A549 (cell line): ENCODE data around the gene FBP1. TPM values are rescaled to one million over a fixed set of nuclear protein-coding genes. Genes with fewer than 3 reads are reported as not detected.

ENCODE experiments used
- ATAC-seq, 2 experiments: fragments of 200-7000 bp in 1 of 2; fragments of >200 bp in 1 of 2; cut with Nextera tagmentation in 1 of 2; cut with Tn5 transposase in 1 of 2; 3 replicates each; pipeline versions ENCODE4 v1.8.0 to v1.9.1; 2018 to 2020; ENCODE audit warnings: mild to moderate bottlenecking in 1 of 2, moderate library complexity in 1 of 2
- CTCF ChIA-PET: fragments of 300-600 bp; sonication (Branson Sonifier 250); formaldehyde crosslinking; extraction: SDS; loops from one replicate; lab custom pipeline; 2021; ENCODE audit warnings: antibody characterized with exemption, inconsistent platforms; lab: Yijun Ruan, JAX
- POLR2A ChIA-PET: fragments of 350-600 bp; formaldehyde crosslinking; extraction: SDS; loops from one replicate; lab custom pipeline; 2021; ENCODE audit warnings: antibody characterized with exemption, inconsistent platforms; lab: Yijun Ruan, JAX
- DNase-seq, 2 experiments: peaks; one replicate each; pipeline versions ENCODE4 v3.0.0 to v3.0.0-alpha.2; 2011 to 2016; ENCODE audit warnings: low read depth in 1 of 2, low spot score in 1 of 2
- FAIRE-seq: peaks from 2 replicates; lab custom pipeline; 2011; peaks lifted over from hg19 to GRCh38; lab: Jason Lieb, UNC
- H3K27ac ChIP-seq, 2 experiments: fragments of >200 bp; sonication (Bioruptor Twin); formaldehyde crosslinking; 3 replicates each; pipeline ENCODE4 v1.5.1; 2016 to 2017
- H3K4me1 ChIP-seq: fragments of >200 bp; sonication (Bioruptor Twin); formaldehyde crosslinking; 3 replicates; pipeline ENCODE4 v1.6.1; 2016
- H3K4me2 ChIP-seq: fragments of >200 bp; sonication (Bioruptor Twin); formaldehyde crosslinking; 3 replicates; pipeline ENCODE4 v1.6.1; 2016
- H3K4me3 ChIP-seq: fragments of >200 bp; sonication (Bioruptor Twin); formaldehyde crosslinking; 3 replicates; pipeline ENCODE4 v1.5.1; 2016
- H3K9me3 ChIP-seq: fragments of >200 bp; sonication (Bioruptor Twin); formaldehyde crosslinking; 3 replicates; pipeline ENCODE4 v1.6.1; 2016
- CBX2 ChIP-seq: fragments of 200-600 bp; sonication (generic); IDR thresholded peaks from 2 replicates; pipeline ENCODE4 v1.6.1; 2016; ENCODE audit warnings: low read depth, mild to moderate bottlenecking, borderline replicate concordance
- CEBPB ChIP-seq, 2 experiments: fragments of >200 bp in 1 of 2; sonication (Bioruptor Twin) in 1 of 2; formaldehyde crosslinking in 1 of 2; IDR thresholded peaks; 2 replicates each; pipeline ENCODE4 v1.6.1; 2012 to 2016
- CHD2 ChIP-seq: fragments of 150-350 bp; IDR thresholded peaks from 2 replicates; pipeline ENCODE4 v1.6.1; 2014; ENCODE audit warnings: low read length; ENCODE audit not compliant: partially characterized antibody
- EHMT2 ChIP-seq: fragments of 200-600 bp; sonication (generic); IDR thresholded peaks from 2 replicates; pipeline ENCODE4 v1.6.1; 2016; ENCODE audit warnings: antibody characterized with exemption, low read depth, mild to moderate bottlenecking, moderate library complexity
- EP300 ChIP-seq, 2 experiments: fragments of >200 bp; sonication (Bioruptor Twin); formaldehyde crosslinking; IDR thresholded peaks; 2 replicates in 1 of 2; 3 replicates in 1 of 2; pipeline ENCODE4 v1.6.1; 2016 to 2017
- ESRRA ChIP-seq: fragments of 150-350 bp; IDR thresholded peaks from 2 replicates; pipeline ENCODE4 v1.6.1; 2014; ENCODE audit warnings: mild to moderate bottlenecking, low read length, borderline replicate concordance
- FOSB ChIP-seq: fragments of 250-450 bp; sonication (Bioruptor Pico); IDR thresholded peaks from 2 replicates; pipeline ENCODE4 v1.5.0; 2020; ENCODE audit warnings: mild to moderate bottlenecking, moderate library complexity
- FOSL2 ChIP-seq, 2 experiments: fragments of 450-650 bp in 1 of 2; fragments of >200 bp in 1 of 2; sonication (Bioruptor Twin) in 1 of 2; formaldehyde crosslinking; IDR thresholded peaks; 2 replicates each; pipeline versions ENCODE4 v1.5.0 to v1.6.1; 2016 to 2020; ENCODE audit warnings: mild to moderate bottlenecking in 1 of 2, moderate library complexity in 1 of 2
- FOXS1 ChIP-seq: fragments of 250-450 bp; sonication (Bioruptor Pico); IDR thresholded peaks from 2 replicates; pipeline ENCODE4 v1.5.0; 2020; ENCODE audit warnings: mild to moderate bottlenecking, moderate library complexity
- GATA3 ChIP-seq: IDR thresholded peaks from 2 replicates; pipeline ENCODE4 v1.6.1; 2012; ENCODE audit warnings: borderline replicate concordance
- HDAC2 ChIP-seq: fragments of 200-600 bp; sonication (generic); IDR thresholded peaks from 2 replicates; pipeline ENCODE4 v1.6.1; 2016
- HEYL ChIP-seq: fragments of 250-450 bp; sonication (Bioruptor Pico); IDR thresholded peaks from 2 replicates; pipeline ENCODE4 v1.8.0; 2021; ENCODE audit warnings: mild to moderate bottlenecking, moderate library complexity
- KDM1A ChIP-seq: fragments of 200-600 bp; sonication (generic); IDR thresholded peaks from 2 replicates; pipeline ENCODE4 v1.6.1; 2016; ENCODE audit warnings: low read depth, mild to moderate bottlenecking
- MAFK ChIP-seq: fragments of 450-650 bp; IDR thresholded peaks from 2 replicates; pipeline ENCODE4 v1.6.1; 2014; ENCODE audit not compliant: partially characterized antibody
- NPAS2 ChIP-seq: fragments of 250-450 bp; sonication (Bioruptor Pico); IDR thresholded peaks from 2 replicates; pipeline ENCODE4 v1.8.0; 2022; ENCODE audit warnings: mild to moderate bottlenecking, moderate library complexity, borderline replicate concordance
- POLR2A ChIP-seq: IDR thresholded peaks from 2 replicates; pipeline ENCODE4 v1.6.1; 2012; ENCODE audit warnings: mild to moderate bottlenecking, low read length
- RAD21 ChIP-seq, 2 experiments: fragments of >200 bp in 1 of 2; sonication (Bioruptor Twin) in 1 of 2; formaldehyde crosslinking in 1 of 2; IDR thresholded peaks in 1 of 2; conservative IDR thresholded peaks in 1 of 2; 2 replicates in 1 of 2; 3 replicates in 1 of 2; pipeline ENCODE4 v1.6.1; 2012 to 2018; ENCODE audit warnings: inconsistent platforms in 1 of 2
- RCOR1 ChIP-seq: fragments of 150-350 bp; IDR thresholded peaks from 2 replicates; pipeline ENCODE4 v1.6.1; 2014; ENCODE audit warnings: antibody characterized with exemption, low read length, low read depth
- RNF2 ChIP-seq: fragments of 200-600 bp; sonication (generic); IDR thresholded peaks from 2 replicates; pipeline ENCODE4 v1.6.1; 2016; ENCODE audit warnings: low read depth, mild to moderate bottlenecking, antibody characterized with exemption, moderate library complexity, borderline replicate concordance
- SMC3 ChIP-seq: fragments of >200 bp; sonication (Bioruptor Twin); formaldehyde crosslinking; IDR thresholded peaks from 3 replicates; pipeline ENCODE4 v1.6.1; 2018; ENCODE audit warnings: inconsistent platforms
- ZFP36 ChIP-seq: fragments of 450-650 bp; IDR thresholded peaks from 2 replicates; pipeline ENCODE4 v1.6.1; 2014; ENCODE audit warnings: borderline replicate concordance; ENCODE audit not compliant: partially characterized antibody
- ZSCAN20 ChIP-seq: fragments of 250-450 bp; sonication (Bioruptor Pico); IDR thresholded peaks from 2 replicates; pipeline ENCODE4 v1.8.0; 2022; ENCODE audit warnings: mild to moderate bottlenecking, moderate library complexity
- WGBS: methylation state at CpG from one replicate; pipeline ENCODE4 v1.1.6; 2017; ENCODE audit errors: missing lambda C conversion rate; 5-methylcytosine and 5-hydroxymethylcytosine counted together
- polyA plus RNA-seq, 4 experiments: library from polyadenylated mRNA; depleted of rRNA in 3 of 4; stranded (reverse); fragments of >200 nt; fragmentation: RNase III in 1 of 4; extraction: RNeasy Plus Mini Kit Qiagen cat#74134 plus additional on column Dnase treatment in 1 of 4; gene quantifications; 2 replicates in 3 of 4; 3 replicates in 1 of 4; pipeline ENCODE4 v1.2.3, GENCODE V29; 2011 to 2017
- TF ChIP-seq, protein P1 (sequence below): IDR thresholded peaks from 2 replicates; pipeline ENCODE4 v1.6.1; 2012; ENCODE audit warnings: low read depth, borderline replicate concordance
- TF ChIP-seq, protein P2 (sequence below): fragments of 200-600 bp; sonication (generic); IDR thresholded peaks from 2 replicates; pipeline ENCODE4 v1.6.1; 2016; ENCODE audit warnings: antibody characterized with exemption, mild to moderate bottlenecking, moderate library complexity
- TF ChIP-seq, protein P3 (sequence below): fragments of >200 bp; sonication (Bioruptor Twin); formaldehyde crosslinking; IDR thresholded peaks from 3 replicates; pipeline ENCODE4 v1.6.1; 2016
- TF ChIP-seq, protein P4 (sequence below): IDR thresholded peaks from 2 replicates; pipeline ENCODE4 v1.6.1; 2012

Gene FBP1
- polyA plus RNA-seq, 2 of the 4 experiments (the other 2 are of a cell fraction): not detected

DNA sequence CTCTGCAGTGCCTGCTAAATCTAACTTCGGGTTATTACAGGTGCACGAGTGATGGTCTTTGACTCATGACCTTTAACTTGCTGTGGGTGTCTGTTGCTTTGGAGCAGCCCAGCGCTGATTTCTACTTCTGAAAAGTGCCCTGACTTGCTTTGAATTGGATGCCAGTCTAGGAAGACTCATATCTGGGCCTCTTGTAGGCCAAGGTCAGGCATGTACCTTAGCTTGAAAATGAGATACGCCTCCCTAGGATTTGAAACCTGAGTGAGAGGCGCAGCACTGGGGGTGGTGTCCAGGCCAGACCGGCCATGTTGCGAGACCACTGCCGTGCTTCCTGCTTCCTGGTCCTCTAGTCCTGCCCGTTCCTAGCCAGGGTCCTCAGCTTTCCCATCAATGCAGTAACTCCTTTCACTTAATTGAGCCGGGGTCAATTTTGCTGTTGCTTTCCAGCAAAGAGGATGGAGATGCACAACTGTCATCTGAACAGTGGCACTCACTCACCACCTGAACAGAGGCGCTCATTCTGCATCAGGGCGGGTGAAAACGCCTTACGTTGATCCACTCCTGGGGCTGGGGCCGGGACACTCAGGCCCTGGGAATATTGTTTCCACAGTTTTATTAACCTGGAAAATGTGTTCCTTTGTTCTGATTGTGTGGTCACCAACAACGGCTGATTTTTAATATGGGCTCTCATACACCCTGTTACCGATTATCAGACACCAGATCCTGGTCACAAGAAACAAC lies 70.2 kb downstream of the FBP1 start:
- no peak for TF ChIP-seq CHD2
- TF ChIP-seq EP300 (IDR thresholded peaks at IDR 0.05): no peak
- TF ChIP-seq POLR2A: no peak
- TF ChIP-seq FOXS1 (CRISPR knock-in tag): no peak
- no peak for TF ChIP-seq EHMT2
- no peak for TF ChIP-seq NPAS2 (CRISPR knock-in tag)
- TF ChIP-seq, protein P1, sequence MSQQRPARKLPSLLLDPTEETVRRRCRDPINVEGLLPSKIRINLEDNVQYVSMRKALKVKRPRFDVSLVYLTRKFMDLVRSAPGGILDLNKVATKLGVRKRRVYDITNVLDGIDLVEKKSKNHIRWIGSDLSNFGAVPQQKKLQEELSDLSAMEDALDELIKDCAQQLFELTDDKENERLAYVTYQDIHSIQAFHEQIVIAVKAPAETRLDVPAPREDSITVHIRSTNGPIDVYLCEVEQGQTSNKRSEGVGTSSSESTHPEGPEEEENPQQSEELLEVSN: no peak
- no peak for TF ChIP-seq SMC3
- TF ChIP-seq MAFK: no peak
- no peak for TF ChIP-seq FOSL2 (IDR thresholded peaks at IDR 0.05)
- no peak for TF ChIP-seq FOSL2 (CRISPR knock-in tag; IDR thresholded peaks at IDR 0.05)
- TF ChIP-seq RCOR1: no peak
- no peak for TF ChIP-seq FOSB (CRISPR knock-in tag)
- no peak for TF ChIP-seq ZFP36
- TF ChIP-seq HEYL (CRISPR knock-in tag): no peak
- TF ChIP-seq RNF2: no peak
- no peak for TF ChIP-seq CBX2
- TF ChIP-seq, protein P2, sequence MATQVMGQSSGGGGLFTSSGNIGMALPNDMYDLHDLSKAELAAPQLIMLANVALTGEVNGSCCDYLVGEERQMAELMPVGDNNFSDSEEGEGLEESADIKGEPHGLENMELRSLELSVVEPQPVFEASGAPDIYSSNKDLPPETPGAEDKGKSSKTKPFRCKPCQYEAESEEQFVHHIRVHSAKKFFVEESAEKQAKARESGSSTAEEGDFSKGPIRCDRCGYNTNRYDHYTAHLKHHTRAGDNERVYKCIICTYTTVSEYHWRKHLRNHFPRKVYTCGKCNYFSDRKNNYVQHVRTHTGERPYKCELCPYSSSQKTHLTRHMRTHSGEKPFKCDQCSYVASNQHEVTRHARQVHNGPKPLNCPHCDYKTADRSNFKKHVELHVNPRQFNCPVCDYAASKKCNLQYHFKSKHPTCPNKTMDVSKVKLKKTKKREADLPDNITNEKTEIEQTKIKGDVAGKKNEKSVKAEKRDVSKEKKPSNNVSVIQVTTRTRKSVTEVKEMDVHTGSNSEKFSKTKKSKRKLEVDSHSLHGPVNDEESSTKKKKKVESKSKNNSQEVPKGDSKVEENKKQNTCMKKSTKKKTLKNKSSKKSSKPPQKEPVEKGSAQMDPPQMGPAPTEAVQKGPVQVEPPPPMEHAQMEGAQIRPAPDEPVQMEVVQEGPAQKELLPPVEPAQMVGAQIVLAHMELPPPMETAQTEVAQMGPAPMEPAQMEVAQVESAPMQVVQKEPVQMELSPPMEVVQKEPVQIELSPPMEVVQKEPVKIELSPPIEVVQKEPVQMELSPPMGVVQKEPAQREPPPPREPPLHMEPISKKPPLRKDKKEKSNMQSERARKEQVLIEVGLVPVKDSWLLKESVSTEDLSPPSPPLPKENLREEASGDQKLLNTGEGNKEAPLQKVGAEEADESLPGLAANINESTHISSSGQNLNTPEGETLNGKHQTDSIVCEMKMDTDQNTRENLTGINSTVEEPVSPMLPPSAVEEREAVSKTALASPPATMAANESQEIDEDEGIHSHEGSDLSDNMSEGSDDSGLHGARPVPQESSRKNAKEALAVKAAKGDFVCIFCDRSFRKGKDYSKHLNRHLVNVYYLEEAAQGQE: no peak
- TF ChIP-seq KDM1A: no peak
- TF ChIP-seq, protein P3, sequence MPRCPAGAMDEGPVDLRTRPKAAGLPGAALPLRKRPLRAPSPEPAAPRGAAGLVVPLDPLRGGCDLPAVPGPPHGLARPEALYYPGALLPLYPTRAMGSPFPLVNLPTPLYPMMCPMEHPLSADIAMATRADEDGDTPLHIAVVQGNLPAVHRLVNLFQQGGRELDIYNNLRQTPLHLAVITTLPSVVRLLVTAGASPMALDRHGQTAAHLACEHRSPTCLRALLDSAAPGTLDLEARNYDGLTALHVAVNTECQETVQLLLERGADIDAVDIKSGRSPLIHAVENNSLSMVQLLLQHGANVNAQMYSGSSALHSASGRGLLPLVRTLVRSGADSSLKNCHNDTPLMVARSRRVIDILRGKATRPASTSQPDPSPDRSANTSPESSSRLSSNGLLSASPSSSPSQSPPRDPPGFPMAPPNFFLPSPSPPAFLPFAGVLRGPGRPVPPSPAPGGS: no peak
- no peak for FAIRE-seq
- H3K4me2 ChIP-seq: no peak overlapping the region
- no peak for DNase-seq
- no peak overlapping the region for H3K27ac ChIP-seq
- no peaks in the 10 kb centered on the region for H3K4me1 ChIP-seq
- POLR2A ChIA-PET: no interaction called here
- ATAC-seq: no peak
- no peaks in the 10 kb centered on the region for H3K9me3 ChIP-seq
- WGBS: 73% methylated on average over 16 of the region's 17 CpGs
- no peak overlapping the region for H3K4me3 ChIP-seq
- CTCF ChIA-PET: interaction anchor here (0.9 to 2.2 kb wide), 2 partner anchors 15 to 34 kb away, joined by 3 to 9 read pairs; partner anchors contain the start of gene PCAT7

DNA sequence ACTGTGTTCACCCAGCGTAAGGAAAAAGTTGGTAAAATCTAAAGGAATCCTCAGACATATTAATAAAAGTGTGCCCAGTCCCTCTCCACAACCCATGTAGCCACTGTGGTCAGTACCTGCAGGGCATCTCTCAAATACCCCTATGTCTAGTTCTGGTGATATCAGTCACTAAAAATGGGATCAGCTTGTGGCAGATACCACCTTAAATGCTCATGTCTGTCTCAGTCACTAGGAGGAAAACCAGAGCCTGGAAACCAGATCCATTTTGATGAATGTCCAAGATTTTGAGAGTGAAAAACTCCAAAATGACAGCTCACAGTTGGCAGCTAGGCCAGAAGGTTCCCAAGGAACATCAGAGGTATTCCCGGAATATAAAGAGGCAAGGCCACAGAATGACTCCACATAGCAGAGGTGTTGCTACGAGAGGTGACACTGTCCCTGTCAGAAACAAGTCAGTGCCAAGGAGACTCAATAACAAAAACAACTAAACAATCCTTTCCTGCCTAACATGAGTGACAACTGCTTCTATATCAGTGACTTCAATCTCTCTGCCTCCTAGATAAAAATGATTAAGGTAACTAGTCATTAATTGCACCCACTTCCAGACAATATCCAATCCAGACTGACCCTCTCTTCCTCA lies 70.9 kb downstream of the FBP1 start:
- ChIA-PET POLR2A (no interaction called here), CTCF (interaction anchor here (0.8 to 0.9 kb wide), 2 partner anchors 14 to 35 kb away, joined by 3 to 5 read pairs; partner anchors contain the start of gene PCAT7)
- 86% methylated on average over 3 of the region's 3 CpGs for WGBS
- H3K27ac ChIP-seq: no peak overlapping the region
- ATAC-seq (no peak), DNase-seq (no peak), FAIRE-seq (no peak)
- no peaks in the 10 kb centered on the region for H3K4me1 ChIP-seq
- H3K9me3 ChIP-seq: no peaks in the 10 kb centered on the region
- no peak overlapping the region for H3K4me2 ChIP-seq
- no peak overlapping the region for H3K4me3 ChIP-seq
- TF ChIP-seq GATA3 (no peak), ZSCAN20 (CRISPR knock-in tag) (no peak), ESRRA (no peak), CBX2 (no peak), RAD21 (conservative IDR thresholded peaks at IDR 0.05 in 1 of 2, IDR thresholded peaks at IDR 0.05 in 1 of 2) (no peak), EP300 (IDR thresholded peaks at IDR 0.05) (no peak), HDAC2 (no peak), CHD2 (no peak), CEBPB (IDR thresholded peaks at IDR 0.05) (no peak)
- TF ChIP-seq, protein P2: no peak
- TF ChIP-seq, protein P4, sequence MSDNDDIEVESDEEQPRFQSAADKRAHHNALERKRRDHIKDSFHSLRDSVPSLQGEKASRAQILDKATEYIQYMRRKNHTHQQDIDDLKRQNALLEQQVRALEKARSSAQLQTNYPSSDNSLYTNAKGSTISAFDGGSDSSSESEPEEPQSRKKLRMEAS: no peak
